Measurements from ENCODE around the gene THSD7B. TPM values are rescaled to one million over a fixed set of nuclear protein-coding genes. Genes with fewer than 3 reads are reported as not detected.

The THSD7B gene
- total and polyA plus RNA-seq, 2 of the 13 experiments (the other 11 are each of a cell fraction or from before 2014, with no cell fraction given) = 0.02 TPM; not detected in 1

DNA sequence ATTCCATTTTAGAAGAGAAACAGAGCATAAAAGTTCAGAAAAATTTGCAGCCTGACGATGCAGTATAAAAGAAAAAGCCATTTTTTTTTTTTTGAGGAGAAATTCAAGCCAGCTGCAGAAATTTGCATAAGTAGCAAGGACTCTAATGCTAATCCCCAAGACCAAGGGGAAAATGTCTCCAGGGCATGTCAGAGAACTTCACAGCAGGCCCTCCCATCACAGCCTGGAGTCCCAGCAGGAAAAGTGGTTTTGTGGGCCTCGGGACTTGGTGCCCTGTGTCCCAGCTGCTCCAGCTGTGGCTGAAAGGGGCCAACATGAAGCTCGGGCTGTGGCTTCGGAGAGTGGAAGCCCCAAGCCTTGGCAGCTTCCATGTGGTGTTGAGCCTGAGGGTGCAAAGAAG, 873.6 kb downstream of the THSD7B start (continued):
- TF ChIP-seq ZNF318 (CRISPR knock-in tag; IDR thresholded peaks at IDR 0.05) = no peak
- no peak for TF ChIP-seq ZNF761 (CRISPR knock-in tag; conservative IDR thresholded peaks at IDR 0.05)
- TF ChIP-seq SIN3B (IDR thresholded peaks at IDR 0.05; ENCODE audit: low read length) = no peak
- TF ChIP-seq, protein P1, sequence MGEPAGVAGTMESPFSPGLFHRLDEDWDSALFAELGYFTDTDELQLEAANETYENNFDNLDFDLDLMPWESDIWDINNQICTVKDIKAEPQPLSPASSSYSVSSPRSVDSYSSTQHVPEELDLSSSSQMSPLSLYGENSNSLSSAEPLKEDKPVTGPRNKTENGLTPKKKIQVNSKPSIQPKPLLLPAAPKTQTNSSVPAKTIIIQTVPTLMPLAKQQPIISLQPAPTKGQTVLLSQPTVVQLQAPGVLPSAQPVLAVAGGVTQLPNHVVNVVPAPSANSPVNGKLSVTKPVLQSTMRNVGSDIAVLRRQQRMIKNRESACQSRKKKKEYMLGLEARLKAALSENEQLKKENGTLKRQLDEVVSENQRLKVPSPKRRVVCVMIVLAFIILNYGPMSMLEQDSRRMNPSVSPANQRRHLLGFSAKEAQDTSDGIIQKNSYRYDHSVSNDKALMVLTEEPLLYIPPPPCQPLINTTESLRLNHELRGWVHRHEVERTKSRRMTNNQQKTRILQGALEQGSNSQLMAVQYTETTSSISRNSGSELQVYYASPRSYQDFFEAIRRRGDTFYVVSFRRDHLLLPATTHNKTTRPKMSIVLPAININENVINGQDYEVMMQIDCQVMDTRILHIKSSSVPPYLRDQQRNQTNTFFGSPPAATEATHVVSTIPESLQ (CRISPR knock-in tag; conservative IDR thresholded peaks at IDR 0.05) = no peak
- no peak for TF ChIP-seq ZNF773 (CRISPR knock-in tag; IDR thresholded peaks at IDR 0.05; ENCODE audit: borderline replicate concordance)
- TF ChIP-seq PLRG1 (conservative IDR thresholded peaks at IDR 0.05) = no peak
- TF ChIP-seq FOXO4 (CRISPR knock-in tag; conservative IDR thresholded peaks at IDR 0.05) = no peak

Measured in HepG2 (cell line).